DND-41 (cell line): ENCODE measurements around the gene KCTD4.

Experiments
- ATAC-seq: fragments of 200-7000 bp; cut with Tn5 transposase; 3 replicates; pipeline ENCODE4 v1.9.1; 2021; ENCODE audit warnings: low read depth; ENCODE audit not compliant: insufficient read depth
- DNase-seq: peaks from one replicate; pipeline ENCODE4 v3.0.0-alpha.2; 2020
- H2AFZ ChIP-seq: 2 replicates; pipeline ENCODE4 v1.6.0; 2012; ENCODE audit warnings: low read depth, low read length
- H3K27ac ChIP-seq: 2 replicates; pipeline ENCODE4 v1.5.1; 2012; ENCODE audit warnings: low read length, inconsistent platforms
- H3K27me3 ChIP-seq: fragments of 200-600 bp; sonication (generic); 2 replicates; pipeline ENCODE4 v1.6.0; 2012; ENCODE audit warnings: low read length, mild to moderate bottlenecking, inconsistent platforms; ENCODE audit not compliant: insufficient read depth, poor library complexity
- H3K36me3 ChIP-seq: 2 replicates; pipeline ENCODE4 v1.5.1; 2012; ENCODE audit warnings: low read length, inconsistent platforms; ENCODE audit not compliant: insufficient read depth
- H3K4me1 ChIP-seq: 2 replicates; pipeline ENCODE4 v1.5.1; 2012; ENCODE audit warnings: mild to moderate bottlenecking, low read length; ENCODE audit not compliant: insufficient read depth
- H3K4me2 ChIP-seq: 2 replicates; pipeline ENCODE4 v1.6.0; 2012; ENCODE audit warnings: mild to moderate bottlenecking, moderate library complexity, low read length, inconsistent platforms; ENCODE audit not compliant: insufficient read depth
- H3K4me3 ChIP-seq, 2 experiments: fragments of 200-600 bp in 1 of 2; shearing (Covaris generic) in 1 of 2; 2 replicates each; pipeline ENCODE4 v1.5.1; 2012 to 2016; ENCODE audit warnings: inconsistent platforms in 2 of 2, low read length in 2 of 2, mild to moderate bottlenecking in 2 of 2, low read depth in 1 of 2, moderate library complexity in 1 of 2
- H3K79me2 ChIP-seq: 2 replicates; pipeline ENCODE4 v1.6.0; 2012; ENCODE audit warnings: low read length, inconsistent platforms; ENCODE audit not compliant: insufficient read depth
- H3K9ac ChIP-seq: 2 replicates; pipeline ENCODE4 v1.6.0; 2012; ENCODE audit warnings: low read depth, mild to moderate bottlenecking, inconsistent platforms, low read length, moderate library complexity
- H3K9me3 ChIP-seq: 2 replicates; pipeline ENCODE4 v1.5.1; 2012; ENCODE audit warnings: low read length, moderate library complexity, mild to moderate bottlenecking, inconsistent platforms; ENCODE audit not compliant: insufficient read depth, severe bottlenecking
- H4K20me1 ChIP-seq: 2 replicates; pipeline ENCODE4 v1.6.0; 2012; ENCODE audit warnings: low read length; ENCODE audit not compliant: insufficient read depth
- CTCF ChIP-seq: IDR thresholded peaks from 2 replicates; pipeline ENCODE4 v1.5.1; 2012; ENCODE audit warnings: borderline replicate concordance, low read length, moderate library complexity, mild to moderate bottlenecking; ENCODE audit not compliant: poor library complexity, severe bottlenecking; ENCODE audit errors: extremely low read depth
- EZH2 ChIP-seq: IDR thresholded peaks from 3 replicates; pipeline ENCODE4 v1.6.1; 2012; ENCODE audit warnings: borderline replicate concordance, low read depth, mild to moderate bottlenecking, moderate library complexity, low read length, inconsistent platforms; ENCODE audit not compliant: severe bottlenecking

The KCTD4 gene

GRCh38 chr13:45184693-45185092, 16.2 kb downstream of the KCTD4 start:
- DNase-seq: no peak
- TF ChIP-seq CTCF (no peak), EZH2 (no peak)
- no peak overlapping the region for H3K27ac ChIP-seq
- H3K9me3 ChIP-seq: no peaks in the 10 kb centered on the region
- H3K36me3 ChIP-seq: peaks cover 11% of the 10 kb centered on the region; the same call in 1 of the 2 replicates
- H3K27me3 ChIP-seq: no peaks in the 10 kb centered on the region
- H3K4me3 ChIP-seq: no peak overlapping the region
- no peaks in the 10 kb centered on the region; the same call in 1 of the 2 replicates for H3K79me2 ChIP-seq
- H3K4me1 ChIP-seq: no peaks in the 10 kb centered on the region
- H2AFZ ChIP-seq: no peak overlapping the region
- ATAC-seq: no peak
- no peak overlapping the region for H3K4me2 ChIP-seq
- no peak overlapping the region for H3K9ac ChIP-seq
- H4K20me1 ChIP-seq: no peaks in the 10 kb centered on the region; the same call in 1 of the 2 replicates

GRCh38 chr13:45180713-45181601, 19.9 kb downstream of the KCTD4 start:
- TF ChIP-seq EZH2 (no peak), CTCF (no peak)
- Histone ChIP-seq H3K4me2 (no peak overlapping the region), H4K20me1 (no peaks in the 10 kb centered on the region; the same call in 1 of the 2 replicates), H3K36me3 (peaks cover 11% of the 10 kb centered on the region; the same call in 1 of the 2 replicates), H3K9me3 (no peaks in the 10 kb centered on the region), H3K27ac (no peak overlapping the region), H3K27me3 (no peaks in the 10 kb centered on the region), H3K4me3 (no peak overlapping the region), H3K79me2 (peaks cover 4% of the 10 kb centered on the region; the same call in 1 of the 2 replicates), H2AFZ (no peak overlapping the region), H3K4me1 (no peaks in the 10 kb centered on the region), H3K9ac (no peak overlapping the region)
- DNase-seq: no peak
- no peak for ATAC-seq

GRCh38 chr13:45180303-45180702, 20.5 kb downstream of the KCTD4 start:
- H3K27ac ChIP-seq: no peak overlapping the region
- no peak overlapping the region for H3K9ac ChIP-seq
- no peak for DNase-seq
- H3K27me3 ChIP-seq: no peaks in the 10 kb centered on the region
- H2AFZ ChIP-seq: no peak overlapping the region
- H3K4me1 ChIP-seq: no peaks in the 10 kb centered on the region
- no peak for ATAC-seq
- peaks cover 4% of the 10 kb centered on the region; the same call in 1 of the 2 replicates for H3K79me2 ChIP-seq
- H3K4me2 ChIP-seq: no peak overlapping the region
- no peak overlapping the region for H3K4me3 ChIP-seq
- TF ChIP-seq CTCF (no peak), EZH2 (no peak)
- peaks cover 11% of the 10 kb centered on the region; the same call in 1 of the 2 replicates for H3K36me3 ChIP-seq
- no peaks in the 10 kb centered on the region; the same call in 1 of the 2 replicates for H4K20me1 ChIP-seq
- H3K9me3 ChIP-seq: no peaks in the 10 kb centered on the region
